Hindlimb muscle (tissue), 1 donor: Measurements from ENCODE around the gene NOTCH2NLA. TPM values are rescaled to one million over a fixed set of nuclear protein-coding genes. Genes with fewer than 3 reads are reported as not detected.
"Not testable (repeated sequence)": the region's sequence is repeated elsewhere in the genome, so short reads cannot be mapped to it uniquely, and the experiment has no call there.

Experiments
- DNase-seq: peaks from one replicate; pipeline ENCODE4 v3.0.0-alpha.2; 2013
- polyA plus RNA-seq: library from polyadenylated mRNA; unstranded; fragments of 120-200 nt; gene quantifications from one replicate; pipeline ENCODE4 v1.2.1, GENCODE V29; 2013; ENCODE audit not compliant: insufficient read length

NOTCH2NLA gene
- 24.0 TPM for polyA plus RNA-seq

DNA sequence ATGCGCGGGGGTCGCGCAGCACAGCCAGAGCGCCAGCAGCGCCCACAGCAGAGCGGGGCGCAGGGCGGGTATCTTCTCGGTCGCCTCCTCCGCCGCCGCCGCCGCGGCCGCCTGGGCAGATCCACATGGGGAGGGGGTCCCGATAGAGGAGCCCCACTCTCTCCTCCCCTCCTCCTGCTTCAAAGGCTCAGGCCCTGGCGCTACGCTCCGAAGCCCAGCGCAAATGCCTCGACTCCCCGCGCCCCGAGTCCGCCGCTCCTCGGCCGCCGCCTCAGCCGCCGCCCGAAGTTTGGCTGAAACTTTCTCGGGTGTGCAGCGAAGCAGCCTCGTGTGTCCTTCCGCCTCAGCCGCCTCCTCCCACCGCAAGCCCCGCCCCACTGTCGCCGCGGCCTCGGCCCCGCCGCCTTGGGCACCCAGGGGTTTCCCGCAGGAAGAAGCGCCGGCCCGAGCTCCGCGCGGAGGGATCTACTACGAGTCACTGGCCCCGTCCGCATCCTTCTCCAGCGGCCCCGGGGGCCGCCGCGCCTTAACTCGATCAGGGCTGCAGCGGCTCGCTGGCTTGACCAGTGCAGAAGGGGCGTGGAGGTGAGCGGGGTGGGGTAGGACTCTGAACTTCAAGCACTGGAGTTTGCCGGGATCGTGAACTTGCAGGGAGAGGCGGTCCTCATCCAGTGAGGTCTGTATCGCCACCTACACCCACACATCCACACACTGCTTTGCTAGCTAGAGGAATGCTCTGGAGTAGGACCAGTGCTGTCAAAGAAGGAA lies at the start of gene NOTCH2NLA:
Gene NOTCH2NLA, minus strand, starts transcription at position 312 of the 768 bp plus-strand sequence. CDS start 39,684 bp downstream, outside the sequence.
- not testable (repeated sequence) for DNase-seq

DNA sequence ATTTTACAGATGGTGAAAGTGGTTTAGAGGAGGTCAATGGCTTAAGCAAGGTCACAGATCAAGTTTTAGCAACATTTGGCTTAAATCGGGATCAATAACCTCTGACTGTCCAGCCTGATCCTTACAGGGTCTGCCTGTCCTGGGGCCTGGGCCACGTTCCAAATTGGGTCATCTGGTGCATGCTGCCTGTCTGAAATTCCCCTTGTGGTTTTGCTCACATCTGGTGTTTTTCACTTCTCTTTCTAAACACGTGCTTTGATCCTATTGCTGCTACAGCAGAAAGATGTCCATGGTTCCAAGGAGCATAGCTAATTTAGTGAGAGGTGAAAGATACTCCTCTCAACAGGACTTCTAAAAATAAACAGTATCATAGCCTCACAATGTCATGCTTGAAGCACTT lies 49.5 kb upstream of the NOTCH2NLA start:
- DNase-seq: not testable (repeated sequence)

DNA sequence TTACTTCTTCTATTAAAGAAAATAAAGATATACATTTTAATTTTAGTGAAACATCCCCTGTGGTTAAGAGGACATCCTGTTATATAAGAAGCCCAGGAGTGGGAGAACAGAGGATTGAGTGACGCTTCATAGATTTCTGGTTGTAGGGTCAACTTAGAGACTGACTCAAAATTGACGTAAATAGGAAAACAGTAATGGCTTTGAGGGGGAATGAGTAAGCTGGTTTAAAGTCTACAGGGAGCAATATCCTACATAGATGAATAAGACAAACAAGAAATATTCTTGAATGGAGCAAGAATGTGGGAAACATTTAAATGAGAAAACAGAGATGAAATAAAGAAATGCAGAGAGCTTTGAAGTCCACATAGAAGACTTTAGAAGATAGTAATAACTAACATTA lies 48.3 kb upstream of the NOTCH2NLA start:
- DNase-seq: not testable (repeated sequence)

DNA sequence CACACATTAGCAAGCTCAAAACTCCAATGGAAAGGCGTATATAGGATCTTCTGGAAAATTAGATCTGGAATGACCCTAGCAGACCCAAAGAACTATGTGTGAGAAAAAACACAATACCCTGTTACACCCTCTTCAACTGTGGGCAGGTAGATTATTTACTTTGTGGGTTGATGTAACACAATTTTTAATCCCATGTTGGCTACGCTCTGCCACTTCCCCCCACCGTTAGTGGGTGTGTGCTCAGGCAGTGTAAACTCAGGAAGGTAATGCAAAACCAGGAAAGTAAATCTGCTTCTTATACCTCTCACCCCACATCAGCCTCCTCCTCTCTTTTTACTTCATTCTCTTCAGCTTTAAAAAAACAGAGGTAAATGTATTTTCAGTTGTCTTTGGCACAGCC lies 45.3 kb upstream of the NOTCH2NLA start:
- not testable (repeated sequence) for DNase-seq

DNA sequence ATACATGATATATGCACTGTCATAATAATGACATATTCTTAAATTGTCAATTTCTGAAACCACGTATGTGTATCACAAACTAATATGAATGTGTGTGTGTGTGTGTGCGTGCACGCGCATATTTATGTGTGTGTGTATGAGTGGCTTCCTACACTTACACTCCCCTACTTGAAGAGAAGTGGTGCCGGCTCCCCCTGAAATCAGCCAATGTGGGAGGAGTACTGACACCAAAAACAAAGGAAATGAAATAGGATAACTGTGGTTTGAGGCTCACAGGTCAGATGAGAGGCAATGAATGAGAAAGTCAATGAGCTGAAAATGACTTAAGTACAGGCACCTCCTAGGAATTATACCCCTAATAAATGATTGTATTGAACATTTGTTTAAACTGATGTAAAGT lies 44.4 kb upstream of the NOTCH2NLA start:
- not testable (repeated sequence) for DNase-seq

DNA sequence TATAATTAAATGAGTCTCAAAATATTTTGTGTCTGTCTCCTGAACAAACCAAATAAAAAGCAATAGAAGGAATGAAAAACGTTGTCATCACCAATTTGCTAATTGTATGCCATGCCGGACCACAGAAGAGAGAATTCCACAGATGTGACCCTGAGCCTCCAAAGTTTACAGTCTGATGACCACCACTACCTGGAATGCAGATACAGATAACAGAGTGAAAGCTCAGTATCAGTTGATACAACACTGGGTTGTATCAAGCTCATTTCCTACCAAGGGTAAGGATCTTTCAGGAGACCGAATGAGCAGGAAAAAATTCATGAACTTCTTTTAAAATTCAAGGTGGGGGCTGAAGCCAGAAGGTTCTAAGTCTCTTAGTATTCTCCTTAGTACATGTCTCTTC lies 43.9 kb upstream of the NOTCH2NLA start:
- not testable (repeated sequence) for DNase-seq

DNA sequence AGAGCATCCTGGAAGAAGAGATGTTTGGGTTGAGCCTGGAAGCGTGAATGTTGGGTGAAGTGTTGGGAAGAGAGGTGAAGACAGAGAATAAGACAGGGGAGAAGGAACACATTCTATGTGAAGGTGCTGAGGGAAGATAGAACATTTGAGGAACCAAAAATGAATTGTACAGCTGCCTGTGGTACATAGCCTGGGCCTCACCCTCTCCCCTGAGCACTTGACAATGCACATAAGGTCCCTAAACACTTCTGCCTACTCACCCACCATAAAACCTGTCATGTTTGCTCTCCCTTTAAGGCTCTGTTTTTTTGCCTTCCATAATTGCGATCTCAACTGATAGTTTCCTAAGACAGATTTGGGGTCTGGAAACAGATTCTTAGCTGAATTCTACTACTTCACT lies 43.2 kb upstream of the NOTCH2NLA start:
- DNase-seq: not testable (repeated sequence)

DNA sequence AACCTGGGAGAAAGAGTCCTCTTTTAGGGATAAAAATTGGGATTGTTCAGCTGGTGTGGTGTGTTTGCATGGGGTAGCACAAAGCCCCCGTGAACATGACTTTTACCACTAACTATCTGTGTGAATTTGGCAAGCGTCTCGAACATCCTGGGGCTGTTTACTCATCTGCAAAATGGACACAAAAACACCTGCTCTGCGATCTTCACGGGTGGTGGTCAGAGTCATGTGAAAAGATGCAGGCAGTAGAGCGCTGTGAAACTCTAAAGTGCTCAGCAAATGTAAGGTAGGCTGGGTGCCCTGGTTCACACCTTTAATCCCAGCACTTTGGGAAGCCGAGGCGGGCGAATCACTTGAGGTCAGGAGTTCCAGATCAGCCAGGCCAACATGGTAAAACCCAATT lies 41.3 kb upstream of the NOTCH2NLA start:
- not testable (repeated sequence) for DNase-seq

DNA sequence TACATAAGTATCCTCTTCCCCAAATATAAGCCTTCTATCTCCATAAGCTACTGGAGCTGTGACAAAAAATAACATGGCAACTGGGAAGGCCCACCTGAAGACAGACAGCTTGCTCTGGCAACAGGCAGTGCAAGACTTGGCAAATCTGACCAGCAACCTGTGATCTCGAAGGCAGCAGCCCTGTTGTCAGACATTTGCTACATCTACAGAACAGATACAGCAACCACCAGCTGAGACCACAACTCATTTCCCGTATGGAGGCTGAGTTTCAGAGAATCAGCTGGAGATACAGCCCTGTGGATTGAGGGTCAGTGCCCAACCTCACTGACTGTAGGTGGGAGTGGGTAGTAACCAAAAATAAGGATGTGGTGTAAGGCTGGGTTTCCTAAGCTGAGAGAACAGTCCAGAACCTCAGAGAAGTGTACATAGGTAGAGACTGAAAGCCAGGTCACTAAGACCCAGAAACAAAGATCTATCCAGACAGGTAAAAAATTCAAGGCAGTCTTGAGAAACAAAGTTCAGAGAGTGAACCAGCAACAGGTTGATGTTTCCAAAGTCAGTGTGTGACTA lies 37.4 kb upstream of the NOTCH2NLA start:
- not testable (repeated sequence) for DNase-seq

DNA sequence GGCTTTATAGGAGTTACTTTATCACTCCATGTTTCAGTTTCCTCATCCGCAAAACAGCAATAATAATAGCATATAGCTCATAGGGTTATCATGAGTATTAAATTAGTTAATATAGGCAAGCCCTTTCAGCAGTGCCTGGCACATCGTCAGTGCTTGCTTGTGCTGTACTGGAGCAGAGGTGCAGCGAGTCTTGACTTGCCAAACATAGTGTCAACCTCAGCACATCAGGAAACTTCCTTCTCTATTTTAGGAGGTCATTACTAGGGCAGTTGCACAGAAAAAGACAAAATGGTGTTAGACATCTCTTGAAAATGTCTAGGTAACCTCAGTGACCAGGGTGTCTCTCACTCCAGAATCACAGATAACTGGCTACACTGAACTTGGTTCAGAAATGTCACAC lies 35.9 kb upstream of the NOTCH2NLA start:
- DNase-seq: not testable (repeated sequence)

DNA sequence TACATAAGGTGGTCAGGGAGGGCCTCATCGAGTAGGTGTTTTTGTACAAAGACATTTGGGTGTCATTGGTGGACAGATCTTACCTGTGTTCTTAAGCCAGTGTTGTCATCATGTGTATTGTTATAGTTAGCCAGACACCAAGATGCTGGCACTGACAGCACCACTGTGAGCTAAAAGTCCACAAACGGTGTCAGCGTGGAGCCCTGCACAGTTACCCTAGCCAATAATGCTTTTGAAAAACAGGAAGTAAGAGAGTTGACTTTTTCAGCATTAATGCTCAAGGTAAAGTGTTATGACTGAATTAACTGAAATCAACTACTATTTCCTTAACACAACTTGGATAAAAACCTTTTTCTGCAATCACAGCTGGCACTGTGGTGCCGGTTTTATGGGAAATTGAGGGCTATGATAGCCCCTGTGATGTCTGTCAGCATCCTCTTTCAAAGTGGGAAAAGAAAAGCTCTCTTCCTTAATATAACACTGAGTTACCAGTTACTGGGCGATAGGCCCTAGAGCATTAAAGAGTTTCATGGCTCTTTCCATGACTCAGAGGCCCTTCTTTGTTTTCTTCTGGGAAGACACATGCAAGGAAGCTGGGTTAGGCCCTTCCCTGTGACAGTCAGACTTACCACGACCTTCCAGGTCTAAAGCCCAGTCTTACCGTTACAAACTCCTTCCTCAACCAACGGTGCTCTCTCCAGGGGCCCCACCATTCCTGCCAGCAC lies 31.3 kb upstream of the NOTCH2NLA start:
- not testable (repeated sequence) for DNase-seq

DNA sequence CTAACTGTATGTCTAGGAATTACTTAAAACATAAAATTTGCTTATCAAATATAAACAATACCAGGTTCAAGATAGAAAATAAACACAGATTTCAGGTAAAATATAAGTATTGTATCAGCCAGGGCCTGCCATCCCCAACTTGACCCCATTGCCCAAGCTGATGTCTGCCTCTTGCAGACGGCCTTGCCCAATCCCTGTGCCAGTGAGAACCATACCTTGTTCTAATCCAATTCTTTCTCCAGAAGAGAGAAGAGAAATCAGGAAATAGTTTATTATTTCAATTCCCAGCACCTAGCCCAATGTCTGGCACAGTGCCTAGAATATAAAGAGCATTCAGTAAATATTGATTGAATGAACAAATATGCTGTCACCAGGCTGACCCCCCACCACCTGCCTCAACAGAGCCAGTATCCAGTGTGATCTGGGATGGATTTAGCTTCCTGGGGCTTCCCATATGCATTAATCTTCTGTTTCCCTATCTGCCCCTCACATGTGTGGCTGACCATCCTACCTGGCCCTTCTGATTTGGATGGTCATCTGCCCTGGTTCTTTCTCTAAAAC lies 29.3 kb upstream of the NOTCH2NLA start:
- not testable (repeated sequence) for DNase-seq

DNA sequence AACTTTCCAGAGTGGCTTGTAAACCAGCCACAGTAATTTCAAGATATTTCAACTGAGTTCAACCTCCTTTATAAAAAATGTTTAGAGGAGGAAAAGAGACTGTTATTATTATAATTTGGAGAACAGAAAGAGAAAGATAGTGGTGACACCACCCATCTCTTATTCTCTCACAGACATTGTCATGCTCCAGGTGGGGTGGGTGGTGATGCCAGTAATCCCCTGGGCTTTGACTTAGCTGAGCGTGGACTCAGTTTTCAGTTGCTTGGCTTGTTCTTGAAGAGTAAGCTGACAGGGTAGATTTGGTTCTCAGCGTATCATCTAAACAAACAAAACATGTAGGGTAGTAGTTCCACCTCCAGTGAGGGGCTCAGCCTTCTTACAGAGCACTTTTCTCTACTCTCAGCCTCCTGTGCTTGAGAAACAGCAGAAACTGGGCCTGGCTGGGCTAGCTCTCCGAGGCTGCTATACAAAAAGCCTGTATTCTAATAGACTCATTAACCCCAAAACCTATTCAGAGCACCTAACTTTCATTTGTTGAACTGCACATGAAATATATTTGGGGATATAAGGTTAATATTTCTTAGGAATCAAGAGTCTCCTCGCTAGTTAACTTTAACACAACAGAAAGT lies 25.9 kb upstream of the NOTCH2NLA start:
- not testable (repeated sequence) for DNase-seq

DNA sequence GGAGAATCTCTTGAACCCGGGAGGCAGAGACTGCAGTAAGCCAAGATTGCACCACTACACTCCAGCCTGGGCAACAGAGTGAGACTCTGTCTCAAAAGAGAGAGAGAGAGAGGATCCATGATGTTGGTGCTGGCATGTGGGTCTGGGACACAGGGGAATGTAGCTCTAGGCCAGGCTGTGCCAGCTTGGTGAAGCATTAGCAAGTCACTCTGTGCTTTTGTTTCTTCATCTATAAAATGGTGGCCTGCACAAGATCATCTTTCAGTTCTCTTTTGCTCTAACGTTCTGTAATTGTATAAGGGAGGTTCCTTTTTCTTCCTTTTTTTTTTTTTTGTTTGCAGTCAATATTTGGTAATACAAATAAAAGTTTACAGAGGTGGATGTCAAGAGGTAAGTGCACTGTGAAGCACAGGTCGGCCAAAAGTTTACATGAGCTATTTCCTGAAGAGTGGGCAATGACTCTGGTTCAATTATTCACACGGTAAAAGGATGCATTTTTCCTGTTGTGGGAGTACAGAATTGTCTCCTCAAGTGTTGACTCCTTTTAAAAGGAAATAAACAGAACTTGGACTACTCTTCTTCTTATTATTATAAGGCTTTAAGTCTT lies 24.5 kb upstream of the NOTCH2NLA start:
- DNase-seq: not testable (repeated sequence)

DNA sequence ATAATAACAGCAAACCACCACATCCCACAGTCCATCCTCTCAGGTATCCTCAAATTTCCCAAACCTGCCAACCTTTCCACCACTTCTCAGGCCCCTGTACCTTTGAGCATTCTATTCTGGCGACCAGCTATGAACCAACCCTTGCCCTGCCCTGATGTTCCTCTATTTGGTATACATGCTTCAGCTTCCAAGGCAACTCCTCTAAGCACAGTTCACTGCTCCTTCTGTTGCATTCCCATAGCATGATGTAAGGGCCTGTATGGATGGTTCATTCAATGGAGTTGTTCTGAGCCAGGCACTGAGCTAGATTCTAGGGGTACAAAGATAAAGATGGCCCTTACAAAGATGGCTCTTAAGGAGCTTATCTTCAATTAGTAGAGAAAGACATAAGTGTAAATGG lies 22.7 kb upstream of the NOTCH2NLA start:
- not testable (repeated sequence) for DNase-seq

DNA sequence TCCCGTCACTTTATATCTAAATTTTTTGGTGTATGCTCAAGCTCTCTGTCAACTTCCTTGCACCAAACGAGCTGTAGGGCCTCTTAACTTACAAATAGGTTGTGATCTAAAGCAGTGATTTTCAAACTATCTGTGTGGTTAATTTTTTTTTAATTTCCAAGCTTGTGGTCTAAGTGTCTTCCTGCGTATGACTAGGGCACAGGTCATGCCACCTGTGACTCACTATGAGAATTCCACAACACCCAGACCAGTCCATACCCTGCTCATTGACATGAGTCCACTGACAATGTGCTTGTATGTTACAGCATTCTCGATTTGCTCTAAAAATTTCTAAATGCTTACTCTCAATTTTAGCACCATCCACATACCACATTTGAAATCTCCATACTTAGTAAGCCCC lies 19.8 kb upstream of the NOTCH2NLA start:
- DNase-seq: not testable (repeated sequence)

DNA sequence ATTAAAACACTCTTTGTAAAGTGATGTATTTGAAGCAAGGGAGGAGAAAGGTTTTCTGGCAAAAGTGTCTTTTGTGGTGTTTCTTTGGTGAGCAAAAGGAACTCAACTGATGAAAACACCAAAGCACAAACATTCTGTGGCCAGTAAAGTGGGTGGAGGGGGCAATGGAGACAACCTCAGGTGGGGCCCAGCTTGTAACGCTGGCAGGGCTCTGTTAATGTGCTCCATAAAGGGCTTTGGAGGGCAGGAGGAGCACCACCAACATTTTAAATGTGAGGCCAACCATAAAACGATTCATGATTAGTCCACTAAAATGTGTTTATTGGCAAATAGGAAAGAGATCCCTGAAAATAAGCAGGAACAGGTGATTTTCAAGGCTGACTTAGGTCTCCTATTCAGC lies 7.8 kb upstream of the NOTCH2NLA start:
- DNase-seq: not testable (repeated sequence)

DNA sequence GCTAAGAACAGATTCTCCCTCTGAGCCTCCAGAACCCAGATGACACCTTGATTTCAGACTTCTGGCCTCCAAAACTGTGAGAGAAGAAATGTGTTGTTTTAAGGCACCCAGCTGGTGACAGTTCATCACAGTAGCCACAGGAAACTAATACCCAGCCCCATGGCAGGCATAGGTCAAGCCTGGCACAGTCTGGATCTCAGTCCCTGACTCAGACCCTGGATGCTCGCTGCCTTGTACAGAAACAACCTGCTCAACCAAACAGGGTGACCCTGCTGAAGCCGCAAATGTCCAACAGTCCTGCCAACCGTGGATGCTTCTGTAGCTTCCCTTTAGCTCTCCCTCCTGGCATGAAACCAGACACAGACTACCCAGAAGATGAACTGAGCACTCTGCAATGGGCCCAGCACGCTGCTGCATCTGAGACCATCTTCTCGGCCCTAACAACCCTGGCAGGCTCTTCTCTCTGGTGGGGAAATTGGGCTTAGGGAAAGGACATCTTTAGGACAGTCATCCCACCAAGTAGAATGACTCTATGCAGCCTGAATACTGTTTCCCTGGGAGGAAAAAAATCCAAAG lies 7.3 kb upstream of the NOTCH2NLA start:
- not testable (repeated sequence) for DNase-seq

DNA sequence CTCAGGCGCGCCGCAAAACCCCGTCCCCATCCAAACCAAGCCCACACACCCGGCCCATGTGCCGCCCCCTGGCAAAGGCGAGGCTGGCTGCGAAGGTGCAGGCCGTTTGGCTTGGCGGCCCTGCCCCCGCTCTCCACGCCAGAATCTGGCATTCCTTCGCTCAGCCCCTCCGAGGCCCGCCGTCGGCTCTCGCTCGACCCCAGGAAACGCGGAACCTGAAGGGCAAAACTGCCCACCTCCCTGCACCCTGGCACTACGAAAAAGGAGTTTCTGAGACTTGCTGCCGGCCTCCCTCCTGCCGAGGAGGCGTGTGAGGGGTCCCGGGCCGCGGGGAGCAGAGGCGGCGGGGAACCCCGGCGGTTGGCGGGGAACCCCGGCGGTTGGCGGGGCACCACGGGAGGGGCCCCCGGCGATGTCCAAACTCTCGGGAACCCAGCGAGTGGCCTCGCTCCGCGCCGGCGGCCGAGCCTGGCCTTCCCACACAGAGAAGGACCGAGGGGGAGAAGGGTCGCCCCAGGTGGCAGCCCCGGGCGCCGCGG lies 608 bp downstream of the NOTCH2NLA start:
- DNase-seq: not testable (repeated sequence)

DNA sequence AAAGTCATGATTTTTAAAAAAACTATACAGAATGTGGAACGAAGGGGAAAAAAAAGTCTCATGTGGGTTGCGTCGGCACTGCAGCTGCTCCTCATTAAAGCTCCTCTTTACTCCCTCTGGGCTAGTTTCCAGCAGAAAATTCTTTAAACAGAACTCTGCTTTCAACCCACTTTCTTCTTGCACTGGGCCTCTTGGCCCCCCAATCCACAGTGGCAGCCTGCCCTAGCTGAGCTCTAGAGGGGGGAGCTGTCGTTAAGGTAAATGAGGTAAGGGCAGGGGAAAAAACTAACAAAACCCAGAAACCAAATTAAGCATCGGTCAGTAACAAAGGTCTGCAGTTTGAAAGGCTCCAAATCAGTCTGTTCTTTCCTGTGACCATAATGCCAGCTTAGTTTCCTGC lies 54.3 kb downstream of the NOTCH2NLA start:
- DNase-seq: not testable (repeated sequence)

DNA sequence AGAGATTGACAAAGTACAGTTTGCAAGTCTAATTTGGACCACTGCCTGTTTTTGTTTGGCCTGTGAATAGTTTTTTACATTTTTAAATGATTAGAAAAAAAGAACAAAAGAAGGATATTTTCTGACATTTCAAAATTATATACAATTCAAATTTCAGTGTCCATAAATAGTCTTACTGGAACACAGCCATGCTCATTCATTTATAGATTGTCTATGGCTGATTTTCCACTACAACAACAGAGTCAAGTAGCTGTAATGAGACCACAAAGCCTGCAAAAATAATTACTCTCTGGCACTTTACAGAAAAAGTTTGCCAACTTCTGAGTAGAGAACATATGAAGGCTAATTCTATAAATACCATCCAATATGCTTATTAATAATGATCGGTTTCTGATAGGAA lies 61.1 kb downstream of the NOTCH2NLA start:
- not testable (repeated sequence) for DNase-seq
